IPS-18a (cell line): ENCODE data around the gene TMEM132D.

ENCODE experiments used
- H3K27ac ChIP-seq: one replicate; pipeline ENCODE4 v1.5.1; 2013; ENCODE audit warnings: low read length
- H3K27me3 ChIP-seq: one replicate; pipeline ENCODE4 v1.6.1; 2013; ENCODE audit warnings: mild to moderate bottlenecking, low read length; ENCODE audit not compliant: control insufficient read depth, insufficient read depth
- H3K36me3 ChIP-seq: one replicate; pipeline ENCODE4 v1.6.1; 2013; ENCODE audit warnings: low read depth, low read length; ENCODE audit not compliant: control insufficient read depth
- H3K4me1 ChIP-seq: one replicate; pipeline ENCODE4 v1.6.1; 2013; ENCODE audit warnings: low read depth, low read length; ENCODE audit not compliant: control insufficient read depth
- H3K4me3 ChIP-seq: one replicate; pipeline ENCODE4 v1.5.1; 2013; ENCODE audit warnings: low read length
- H3K9ac ChIP-seq: one replicate; pipeline ENCODE4 v1.6.1; 2013; ENCODE audit warnings: mild to moderate bottlenecking, low read length, moderate library complexity
- H3K9me3 ChIP-seq: one replicate; pipeline ENCODE4 v1.6.1; 2013; ENCODE audit warnings: low read depth, low read length; ENCODE audit not compliant: control insufficient read depth

Gene TMEM132D

GRCh38 chr12:129467726-129468125 lies 436.1 kb downstream of the TMEM132D start:
- H3K9ac ChIP-seq, result no peak overlapping the region
- no peaks in the 10 kb centered on the region for H3K36me3 ChIP-seq
- H3K4me3 ChIP-seq, result no peak overlapping the region
- H3K9me3 ChIP-seq, result peaks cover 3% of the 10 kb centered on the region
- H3K27me3 ChIP-seq, result no peaks in the 10 kb centered on the region
- H3K27ac ChIP-seq, result no peak overlapping the region
- H3K4me1 ChIP-seq, result no peaks in the 10 kb centered on the region

GRCh38 chr12:129467289-129467688 lies 436.5 kb downstream of the TMEM132D start:
- no peaks in the 10 kb centered on the region for H3K36me3 ChIP-seq
- H3K4me1 ChIP-seq, result no peaks in the 10 kb centered on the region
- no peaks in the 10 kb centered on the region for H3K27me3 ChIP-seq
- H3K9me3 ChIP-seq, result peaks cover 3% of the 10 kb centered on the region
- H3K27ac ChIP-seq, result no peak overlapping the region
- H3K4me3 ChIP-seq, result no peak overlapping the region
- H3K9ac ChIP-seq, result no peak overlapping the region

DNA sequence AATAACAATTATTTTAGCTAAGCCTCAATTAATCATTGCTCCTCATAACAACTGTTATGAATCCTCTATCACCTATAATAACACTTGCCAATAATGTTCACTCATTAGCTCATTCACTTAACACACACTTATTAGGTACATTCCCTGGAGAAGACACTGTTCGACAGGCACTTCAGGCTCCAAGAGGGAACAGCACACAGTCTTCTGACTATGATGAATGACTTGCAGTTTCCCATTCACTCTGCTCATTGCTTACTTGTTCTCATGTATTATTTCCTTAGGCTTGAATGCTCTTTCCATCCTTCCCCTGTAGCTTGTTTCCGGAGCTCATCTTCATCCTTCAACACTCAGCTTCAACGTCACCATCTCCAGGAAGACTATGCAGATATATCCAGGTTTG lies 437.3 kb downstream of the TMEM132D start:
- Histone ChIP-seq H3K27me3 (no peaks in the 10 kb centered on the region), H3K27ac (no peak overlapping the region), H3K36me3 (no peaks in the 10 kb centered on the region), H3K4me3 (no peak overlapping the region), H3K9ac (no peak overlapping the region), H3K9me3 (peaks cover 3% of the 10 kb centered on the region), H3K4me1 (no peaks in the 10 kb centered on the region)

DNA sequence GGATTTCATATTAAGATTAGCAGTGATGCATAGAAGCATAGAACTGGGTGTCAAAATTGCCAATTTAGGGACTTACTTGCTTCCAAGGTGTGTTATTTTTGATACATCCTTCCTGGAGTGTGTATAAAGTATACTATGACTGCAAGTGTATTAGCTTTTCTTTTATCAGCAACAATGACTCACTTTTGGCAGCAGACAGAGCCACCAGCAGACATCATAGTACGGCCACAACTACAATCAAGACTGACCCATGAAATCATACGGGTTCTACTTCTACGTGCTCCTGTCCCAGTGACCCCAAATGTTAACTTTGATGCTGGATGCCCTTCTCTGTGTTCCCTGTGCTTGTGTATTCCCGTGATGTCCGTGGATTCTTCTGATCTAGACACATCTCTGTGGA lies 443.9 kb downstream of the TMEM132D start:
- Histone ChIP-seq H3K36me3 (no peaks in the 10 kb centered on the region), H3K9ac (no peak overlapping the region), H3K27ac (no peak overlapping the region), H3K4me3 (no peak overlapping the region), H3K27me3 (no peaks in the 10 kb centered on the region), H3K4me1 (no peaks in the 10 kb centered on the region), H3K9me3 (peaks cover 13% of the 10 kb centered on the region)

DNA sequence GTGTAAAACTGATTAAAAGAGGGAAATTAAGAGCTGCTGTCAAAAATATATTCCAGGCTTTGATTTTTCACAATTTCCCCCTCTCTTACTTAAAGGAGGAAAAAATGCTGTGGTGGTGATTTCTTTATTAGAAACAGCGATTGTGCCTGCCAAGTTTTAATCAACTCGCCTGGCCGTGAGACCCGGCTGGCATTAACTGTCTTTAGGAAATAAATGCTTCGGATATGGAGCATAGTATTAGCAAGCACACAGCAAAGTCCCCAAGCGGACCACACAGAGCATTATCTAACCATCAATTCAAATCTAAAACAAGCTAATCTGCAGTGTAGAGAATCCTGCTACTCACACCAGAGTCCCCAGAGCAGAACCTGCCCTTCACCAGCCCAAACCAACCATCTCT lies 457.1 kb downstream of the TMEM132D start:
- no peak overlapping the region for H3K4me3 ChIP-seq
- peaks cover 5% of the 10 kb centered on the region for H3K9me3 ChIP-seq
- no peaks in the 10 kb centered on the region for H3K36me3 ChIP-seq
- no peak overlapping the region for H3K9ac ChIP-seq
- no peaks in the 10 kb centered on the region for H3K27me3 ChIP-seq
- H3K27ac ChIP-seq, result no peak overlapping the region
- H3K4me1 ChIP-seq, result no peaks in the 10 kb centered on the region

- Histone ChIP-seq H3K4me3 (no peak overlapping the region), H3K36me3 (no peaks in the 10 kb centered on the region), H3K9ac (no peak overlapping the region), H3K27ac (no peak overlapping the region), H3K9me3 (peaks cover 14% of the 10 kb centered on the region), H3K27me3 (no peaks in the 10 kb centered on the region), H3K4me1 (no peaks in the 10 kb centered on the region)
Measured at GRCh38 chr12:129440278-129440677, 463.5 kb downstream of the TMEM132D start.

DNA sequence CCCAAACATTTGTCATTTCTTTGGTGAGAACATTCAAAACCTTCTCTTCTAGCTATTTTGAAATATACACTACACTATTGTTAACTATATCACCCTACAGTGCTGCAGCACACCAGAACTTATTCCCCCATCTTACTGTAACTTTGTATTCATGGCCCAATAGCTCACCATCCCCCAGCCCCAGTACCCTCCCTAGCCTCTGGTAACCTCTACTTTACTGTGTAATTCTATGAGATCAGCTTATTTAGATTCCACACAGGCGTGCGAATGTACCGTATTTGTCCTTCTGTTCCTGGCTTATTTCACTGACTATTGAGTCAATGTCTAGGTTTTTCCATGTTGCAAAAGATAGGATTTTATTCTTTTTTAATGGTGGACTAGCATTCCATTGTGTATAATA lies 469.0 kb downstream of the TMEM132D start:
- Histone ChIP-seq H3K27ac (no peak overlapping the region), H3K9me3 (peaks cover 18% of the 10 kb centered on the region), H3K36me3 (no peaks in the 10 kb centered on the region), H3K4me3 (no peak overlapping the region), H3K4me1 (no peaks in the 10 kb centered on the region), H3K9ac (no peak overlapping the region), H3K27me3 (no peaks in the 10 kb centered on the region)

DNA sequence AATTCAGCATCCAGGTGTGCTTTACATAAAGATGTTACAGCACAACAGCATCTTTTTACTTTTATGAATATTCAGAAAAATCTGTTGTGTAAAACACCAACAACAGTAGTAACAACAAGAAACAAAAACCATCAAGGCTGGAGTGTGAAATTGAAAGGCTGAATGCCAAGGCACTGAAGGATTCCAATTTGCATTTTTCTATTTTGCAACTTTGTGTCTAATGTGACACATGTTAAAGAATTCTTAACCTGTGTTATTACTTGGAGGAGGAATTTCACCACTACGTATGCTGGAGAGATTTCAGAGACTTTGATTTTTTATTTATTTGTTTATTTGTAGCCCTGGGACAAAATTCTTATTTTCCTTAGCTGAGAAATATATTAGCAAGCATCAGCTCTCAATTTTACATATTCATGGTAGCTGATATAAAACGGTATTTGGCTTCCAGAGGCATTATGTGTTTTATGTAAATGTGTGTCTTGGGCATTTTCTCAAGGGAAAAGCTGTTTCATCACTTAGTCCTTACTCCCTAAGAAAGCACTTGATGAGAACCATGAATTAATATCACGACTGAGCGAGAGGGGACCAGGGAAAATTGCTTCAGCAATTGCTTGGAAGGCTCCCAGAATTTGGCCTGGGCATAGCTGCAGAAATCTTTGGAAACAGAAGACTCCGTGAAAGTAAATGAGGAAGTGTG lies 475.4 kb downstream of the TMEM132D start:
- Histone ChIP-seq H3K9ac (no peak overlapping the region), H3K27me3 (no peaks in the 10 kb centered on the region), H3K4me3 (no peak overlapping the region), H3K36me3 (no peaks in the 10 kb centered on the region), H3K4me1 (no peaks in the 10 kb centered on the region), H3K27ac (no peak overlapping the region), H3K9me3 (peaks cover 3% of the 10 kb centered on the region)

- Histone ChIP-seq H3K27me3 (no peaks in the 10 kb centered on the region), H3K27ac (no peak overlapping the region), H3K4me3 (no peak overlapping the region), H3K36me3 (no peaks in the 10 kb centered on the region), H3K9me3 (peaks cover 15% of the 10 kb centered on the region), H3K9ac (no peak overlapping the region), H3K4me1 (no peaks in the 10 kb centered on the region)
Measured at GRCh38 chr12:129423041-129423580, 480.7 kb downstream of the TMEM132D start.

- Histone ChIP-seq H3K36me3 (no peaks in the 10 kb centered on the region), H3K4me3 (no peak overlapping the region), H3K27ac (no peak overlapping the region), H3K4me1 (no peaks in the 10 kb centered on the region), H3K9ac (no peak overlapping the region), H3K27me3 (no peaks in the 10 kb centered on the region), H3K9me3 (peaks cover 17% of the 10 kb centered on the region)
Measured at GRCh38 chr12:129413295-129413694, 490.5 kb downstream of the TMEM132D start.

GRCh38 chr12:129409281-129409680 lies 494.5 kb downstream of the TMEM132D start:
- Histone ChIP-seq H3K9ac (no peak overlapping the region), H3K27ac (no peak overlapping the region), H3K4me1 (no peaks in the 10 kb centered on the region), H3K4me3 (no peak overlapping the region), H3K36me3 (no peaks in the 10 kb centered on the region), H3K9me3 (peaks cover 14% of the 10 kb centered on the region), H3K27me3 (no peaks in the 10 kb centered on the region)

DNA sequence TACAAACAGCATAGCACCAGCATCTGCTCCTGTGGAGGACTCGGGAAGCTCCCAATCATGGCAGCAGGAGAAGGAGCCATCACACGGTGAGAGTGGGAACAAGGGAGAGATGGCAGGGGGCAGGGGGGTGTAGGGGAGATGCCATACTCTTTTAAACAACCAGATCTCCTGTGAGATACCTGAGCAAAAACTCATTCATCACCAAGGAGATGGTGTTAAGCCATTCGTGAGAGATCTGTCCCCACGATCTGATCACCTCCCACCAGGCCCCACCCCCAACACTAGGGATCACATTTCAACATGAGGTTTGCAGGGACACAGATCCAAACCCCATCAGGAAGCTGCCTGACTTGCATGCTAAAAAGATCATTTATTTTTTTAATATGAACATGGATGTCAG lies 499.3 kb downstream of the TMEM132D start:
- no peak overlapping the region for H3K9ac ChIP-seq
- H3K27ac ChIP-seq, result no peak overlapping the region
- H3K4me1 ChIP-seq, result no peaks in the 10 kb centered on the region
- no peaks in the 10 kb centered on the region for H3K36me3 ChIP-seq
- no peak overlapping the region for H3K4me3 ChIP-seq
- H3K9me3 ChIP-seq, result peaks cover 12% of the 10 kb centered on the region
- H3K27me3 ChIP-seq, result no peaks in the 10 kb centered on the region
